Central memory CD8-positive, alpha-beta T cell (primary cell): ENCODE results near the gene GRPEL2.
A peak's percentile ranks its signal among the peaks of the same experiment; 100 is the strongest.

Source experiments
- ATAC-seq: fragments of 150-1000 bp; cut with Tn5 transposase; replicated peaks from 2 replicates; pipeline ENCODE4 v1.10.0; 2022; ENCODE audit warnings: mild to moderate bottlenecking, moderate FRiP score, moderate number of reproducible peaks; ENCODE audit not compliant: poor library complexity, severe bottlenecking; ENCODE audit errors: extremely low read depth
- DNase-seq, 2 donors: peaks; one replicate each; pipeline ENCODE4 v3.0.0; 2021; ENCODE audit warnings: low spot score in 2 of 2
- H3K27ac Mint-ChIP-seq: one replicate; pipeline ENCODE4 v1.8.0; 2022; ENCODE audit warnings: low read depth, mild to moderate bottlenecking, moderate library complexity, mixed read lengths
- H3K27me3 Mint-ChIP-seq: one replicate; pipeline ENCODE4 v1.8.0; 2022; ENCODE audit warnings: mixed read lengths
- H3K36me3 Mint-ChIP-seq: one replicate; pipeline ENCODE4 v1.8.0; 2022; ENCODE audit warnings: mild to moderate bottlenecking, moderate library complexity, mixed read lengths; ENCODE audit not compliant: insufficient read depth
- H3K4me1 Mint-ChIP-seq: one replicate; pipeline ENCODE4 v1.8.0; 2022; ENCODE audit warnings: mixed read lengths
- H3K4me3 Mint-ChIP-seq: one replicate; pipeline ENCODE4 v1.8.0; 2022; ENCODE audit warnings: mild to moderate bottlenecking, moderate library complexity, mixed read lengths
- H3K9me3 Mint-ChIP-seq: one replicate; pipeline ENCODE4 v1.8.0; 2022; ENCODE audit warnings: mixed read lengths

GRPEL2 gene

GRCh38 chr5:149345147-149345891, at the start of gene GRPEL2:
GRPEL2 (plus strand) TSS chr5:149345499; CDS start chr5:149345540, 41 bp downstream.
- Mint-ChIP-seq H3K27ac (peak within 1 kb of the TSS; percentile 84), H3K4me3 (peak within 1 kb of the TSS; percentile 90), H3K36me3 (peaks cover 34% of the 10 kb centered on the region), H3K27me3 (no peaks in the 10 kb centered on the region), H3K4me1 (peaks cover 52% of the 10 kb centered on the region), H3K9me3 (no peaks in the 10 kb centered on the region)
- ATAC-seq (peak; percentile 73), DNase-seq (peak; percentile 63 to 68)

GRCh38 chr5:149297340-149298025, 47.8 kb upstream of the GRPEL2 start:
- peaks cover 49% of the 10 kb centered on the region for H3K27me3 Mint-ChIP-seq
- ATAC-seq, result no peak
- H3K4me3 Mint-ChIP-seq, result no peak overlapping the region
- H3K9me3 Mint-ChIP-seq, result no peaks in the 10 kb centered on the region
- no peaks in the 10 kb centered on the region for H3K36me3 Mint-ChIP-seq
- H3K27ac Mint-ChIP-seq, result no peak overlapping the region
- H3K4me1 Mint-ChIP-seq, result peaks cover 6% of the 10 kb centered on the region
- no peak for DNase-seq

GRCh38 chr5:149298163-149298562, 47.1 kb upstream of the GRPEL2 start:
- ATAC-seq, result no peak
- Mint-ChIP-seq H3K4me3 (no peak overlapping the region), H3K27ac (no peak overlapping the region), H3K27me3 (peaks cover 52% of the 10 kb centered on the region), H3K4me1 (peaks cover 6% of the 10 kb centered on the region), H3K36me3 (no peaks in the 10 kb centered on the region), H3K9me3 (no peaks in the 10 kb centered on the region)
- no peak for DNase-seq

- no peak overlapping the region for H3K27ac Mint-ChIP-seq
- H3K4me1 Mint-ChIP-seq, result peaks cover 6% of the 10 kb centered on the region
- no peaks in the 10 kb centered on the region for H3K9me3 Mint-ChIP-seq
- H3K4me3 Mint-ChIP-seq, result no peak overlapping the region
- DNase-seq, result no peak
- H3K36me3 Mint-ChIP-seq, result no peaks in the 10 kb centered on the region
- no peak for ATAC-seq
- H3K27me3 Mint-ChIP-seq, result peaks cover 56% of the 10 kb centered on the region
Measured at GRCh38 chr5:149298842-149299404, 46.4 kb upstream of the GRPEL2 start.

- ATAC-seq (no peak), DNase-seq (no peak)
- Mint-ChIP-seq H3K27me3 (peaks cover 61% of the 10 kb centered on the region), H3K36me3 (no peaks in the 10 kb centered on the region), H3K27ac (peak overlapping the region; percentile 40), H3K4me1 (peaks cover 6% of the 10 kb centered on the region), H3K4me3 (no peak overlapping the region), H3K9me3 (no peaks in the 10 kb centered on the region)
Measured at GRCh38 chr5:149299451-149300054, 45.7 kb upstream of the GRPEL2 start.

GRCh38 chr5:149300441-149300840, 44.9 kb upstream of the GRPEL2 start:
- H3K9me3 Mint-ChIP-seq, result no peaks in the 10 kb centered on the region
- no peak overlapping the region for H3K4me3 Mint-ChIP-seq
- ATAC-seq (no peak), DNase-seq (no peak)
- H3K27ac Mint-ChIP-seq, result no peak overlapping the region
- peaks cover 53% of the 10 kb centered on the region for H3K27me3 Mint-ChIP-seq
- peaks cover 1% of the 10 kb centered on the region for H3K4me1 Mint-ChIP-seq
- no peaks in the 10 kb centered on the region for H3K36me3 Mint-ChIP-seq

- H3K27ac Mint-ChIP-seq, result no peak overlapping the region
- H3K9me3 Mint-ChIP-seq, result no peaks in the 10 kb centered on the region
- DNase-seq, result no peak
- H3K36me3 Mint-ChIP-seq, result no peaks in the 10 kb centered on the region
- H3K4me1 Mint-ChIP-seq, result no peaks in the 10 kb centered on the region
- H3K4me3 Mint-ChIP-seq, result no peak overlapping the region
- peaks cover 46% of the 10 kb centered on the region for H3K27me3 Mint-ChIP-seq
- ATAC-seq, result no peak
Measured at GRCh38 chr5:149301049-149301743, 44.1 kb upstream of the GRPEL2 start.

- Mint-ChIP-seq H3K4me1 (no peaks in the 10 kb centered on the region), H3K4me3 (no peak overlapping the region), H3K9me3 (no peaks in the 10 kb centered on the region), H3K27me3 (peaks cover 40% of the 10 kb centered on the region), H3K27ac (no peak overlapping the region), H3K36me3 (no peaks in the 10 kb centered on the region)
- no peak for DNase-seq
- ATAC-seq, result no peak
Measured at GRCh38 chr5:149301744-149302380, 43.4 kb upstream of the GRPEL2 start.

GRCh38 chr5:149302641-149303040, 42.7 kb upstream of the GRPEL2 start:
- Mint-ChIP-seq H3K36me3 (no peaks in the 10 kb centered on the region), H3K27me3 (peaks cover 40% of the 10 kb centered on the region), H3K4me1 (no peaks in the 10 kb centered on the region), H3K4me3 (no peak overlapping the region), H3K9me3 (no peaks in the 10 kb centered on the region), H3K27ac (no peak overlapping the region)
- no peak for ATAC-seq
- no peak for DNase-seq

GRCh38 chr5:149303210-149303609, 42.1 kb upstream of the GRPEL2 start:
- Mint-ChIP-seq H3K9me3 (no peaks in the 10 kb centered on the region), H3K4me1 (no peaks in the 10 kb centered on the region), H3K27ac (no peak overlapping the region), H3K36me3 (no peaks in the 10 kb centered on the region), H3K4me3 (no peak overlapping the region), H3K27me3 (peaks cover 40% of the 10 kb centered on the region)
- DNase-seq (no peak), ATAC-seq (no peak)

GRCh38 chr5:149304195-149305078, 40.9 kb upstream of the GRPEL2 start:
- no peak for DNase-seq
- H3K9me3 Mint-ChIP-seq, result no peaks in the 10 kb centered on the region
- no peaks in the 10 kb centered on the region for H3K36me3 Mint-ChIP-seq
- H3K4me1 Mint-ChIP-seq, result no peaks in the 10 kb centered on the region
- no peak overlapping the region for H3K4me3 Mint-ChIP-seq
- peaks cover 39% of the 10 kb centered on the region for H3K27me3 Mint-ChIP-seq
- no peak overlapping the region for H3K27ac Mint-ChIP-seq
- no peak for ATAC-seq
